SK-N-SH (cell line): Measurements from ENCODE around the gene BEGAIN. TPM values are rescaled to one million over a fixed set of nuclear protein-coding genes. Genes with fewer than 3 reads are reported as not detected.

Experiments used
- CTCF ChIA-PET: fragments of 300-600, 350-600 bp; formaldehyde crosslinking; extraction: SDS; loops from one replicate; lab custom pipeline; 2021; lab: Yijun Ruan, JAX
- POLR2A ChIA-PET: fragments of 350-600 bp; sonication (Branson Sonifier 250); formaldehyde crosslinking; extraction: SDS; loops from one replicate; lab custom pipeline; 2020; ENCODE audit warnings: antibody characterized with exemption, inconsistent platforms; lab: Yijun Ruan, JAX
- DNase-seq: peaks from one replicate; pipeline ENCODE4 v3.0.0; 2012
- H2AFZ ChIP-seq: fragments of 200-600 bp; sonication (generic); 2 replicates; pipeline ENCODE4 v1.8.1; 2016; ENCODE audit warnings: antibody characterized with exemption, mild to moderate bottlenecking, low read depth
- H3F3A ChIP-seq: fragments of 200-600 bp; sonication (generic); replicated peaks from 2 replicates; pipeline ENCODE3; 2016; ENCODE audit warnings: antibody characterized with exemption, mild to moderate bottlenecking; ENCODE audit not compliant: insufficient read depth
- H3K27ac ChIP-seq, 2 experiments: fragments of 200-500 bp in 1 of 2; fragments of 200-600 bp in 1 of 2; sonication (Bioruptor generic) in 1 of 2; sonication (generic), shearing (Covaris generic) in 1 of 2; 2 replicates each; pipeline versions ENCODE4 v1.5.1 to v1.6.1; 2014 to 2016; ENCODE audit warnings: low read depth in 2 of 2, inconsistent platforms in 1 of 2, low read length in 1 of 2, mild to moderate bottlenecking in 1 of 2, mixed read lengths in 1 of 2
- H3K27me3 ChIP-seq: fragments of 200-600 bp; sonication (generic), shearing (Covaris generic); 2 replicates; pipeline ENCODE4 v1.6.1; 2016; ENCODE audit warnings: mixed run types; ENCODE audit not compliant: insufficient read depth
- H3K36me3 ChIP-seq, 2 experiments: fragments of 200-500 bp in 1 of 2; fragments of 200-600 bp in 1 of 2; sonication (Bioruptor generic) in 1 of 2; sonication (generic) in 1 of 2; replicated peaks in 1 of 2; 2 replicates each; pipeline versions ENCODE3 to v1.5.1; 2014 to 2016; ENCODE audit warnings: low read length in 1 of 2, mild to moderate bottlenecking in 1 of 2; ENCODE audit not compliant: insufficient read depth in 2 of 2, control insufficient read depth in 1 of 2
- H3K4me1 ChIP-seq, 2 experiments: fragments of 200-500 bp in 1 of 2; fragments of 200-600 bp in 1 of 2; sonication (Bioruptor generic) in 1 of 2; sonication (generic), shearing (Covaris generic) in 1 of 2; 2 replicates each; pipeline versions ENCODE4 v1.5.1 to v1.6.1; 2014 to 2016; ENCODE audit warnings: low read depth in 1 of 2, low read length in 1 of 2, mixed run types in 1 of 2; ENCODE audit not compliant: insufficient read depth in 2 of 2, control insufficient read depth in 1 of 2
- H3K4me2 ChIP-seq: fragments of 200-600 bp; sonication (generic), shearing (Covaris generic); 2 replicates; pipeline ENCODE4 v1.6.1; 2017; ENCODE audit warnings: mixed run types
- H3K4me3 ChIP-seq, 2 experiments: fragments of 200-500 bp in 1 of 2; fragments of 200-600 bp in 1 of 2; sonication (Bioruptor generic) in 1 of 2; sonication (generic), shearing (Covaris generic) in 1 of 2; 2 replicates each; pipeline versions ENCODE4 v1.5.1 to v1.8.1; 2014 to 2016; ENCODE audit warnings: low read depth in 2 of 2, inconsistent platforms in 1 of 2, low read length in 1 of 2, mild to moderate bottlenecking in 1 of 2, mixed read lengths in 1 of 2, moderate library complexity in 1 of 2
- H3K79me2 ChIP-seq: fragments of 200-600 bp; sonication (generic); 2 replicates; pipeline ENCODE4 v1.8.1; 2017; ENCODE audit warnings: mild to moderate bottlenecking; ENCODE audit not compliant: insufficient read depth
- H3K9ac ChIP-seq: fragments of 200-600 bp; sonication (generic); 2 replicates; pipeline ENCODE4 v1.6.1; 2017; ENCODE audit warnings: mixed run types
- H3K9me2 ChIP-seq: fragments of 200-600 bp; sonication (generic); 2 replicates; pipeline ENCODE4 v1.6.1; 2017; ENCODE audit warnings: mixed run types
- H3K9me3 ChIP-seq: fragments of 200-600 bp; sonication (generic); 2 replicates; pipeline ENCODE4 v1.6.1; 2017; ENCODE audit warnings: mixed run types, mild to moderate bottlenecking, moderate library complexity
- H4K20me1 ChIP-seq: fragments of 200-600 bp; sonication (generic); 2 replicates; pipeline ENCODE4 v1.6.1; 2017; ENCODE audit warnings: mild to moderate bottlenecking, mixed run types; ENCODE audit not compliant: insufficient read depth
- CHD2 ChIP-seq: fragments of 150-350 bp; IDR thresholded peaks from 2 replicates; pipeline ENCODE4 v1.6.1; 2018; ENCODE audit warnings: low read length; ENCODE audit not compliant: partially characterized antibody
- EP300 ChIP-seq, 2 experiments: IDR thresholded peaks; 2 replicates each; pipeline versions ENCODE4 v1.4.0 to v1.6.1; 2012; ENCODE audit warnings: borderline replicate concordance in 1 of 2, low read depth in 1 of 2, low read length in 1 of 2
- GABPA ChIP-seq: IDR thresholded peaks from 2 replicates; pipeline ENCODE4 v1.4.0; 2012; ENCODE audit warnings: low read depth, mild to moderate bottlenecking
- MEF2A ChIP-seq: IDR thresholded peaks from 2 replicates; pipeline ENCODE4 v1.4.0; 2012; ENCODE audit warnings: low read depth, borderline replicate concordance
- POLR2AphosphoS5 ChIP-seq: IDR thresholded peaks from 2 replicates; pipeline ENCODE4 v1.6.1; 2012; ENCODE audit warnings: low read depth, low read length
- RAD21 ChIP-seq: IDR thresholded peaks from 2 replicates; pipeline ENCODE4 v1.6.1; 2012; ENCODE audit warnings: mild to moderate bottlenecking, low read length
- RFX5 ChIP-seq: IDR thresholded peaks from 2 replicates; pipeline ENCODE4 v1.6.1; 2012; ENCODE audit warnings: mild to moderate bottlenecking, improper control_type of control experiment, low read length
- SIN3A ChIP-seq: IDR thresholded peaks from 2 replicates; pipeline ENCODE4 v1.6.1; 2012; ENCODE audit warnings: low read depth, mild to moderate bottlenecking, low read length, moderate library complexity, borderline replicate concordance
- TCF12 ChIP-seq: IDR thresholded peaks from 2 replicates; pipeline ENCODE4 v1.4.0; 2012
- TEAD4 ChIP-seq: IDR thresholded peaks from 2 replicates; pipeline ENCODE4 v1.4.0; 2012; ENCODE audit warnings: mild to moderate bottlenecking, borderline replicate concordance; ENCODE audit not compliant: insufficient read depth
- USF2 ChIP-seq: fragments of 150-350 bp; IDR thresholded peaks from 2 replicates; pipeline ENCODE4 v1.6.1; 2017; ENCODE audit warnings: antibody characterized with exemption, low read length, low read depth, borderline replicate concordance
- WGBS: methylation state at CpG from one replicate; pipeline ENCODE4 v1.1.6; 2017; ENCODE audit warnings: low lambda C conversion rate; 5-methylcytosine and 5-hydroxymethylcytosine counted together
- polyA plus RNA-seq, 3 experiments: library from polyadenylated mRNA; depleted of rRNA; stranded (reverse); fragments of >200 nt; gene quantifications; 2 replicates each; pipeline ENCODE4 v1.2.3, GENCODE V29; 2012
- TF ChIP-seq, protein P1 (sequence below): fragments of 150-350 bp; IDR thresholded peaks from 2 replicates; pipeline ENCODE4 v1.6.1; 2016; ENCODE audit warnings: mild to moderate bottlenecking, low read depth, low read length
- TF ChIP-seq, protein P2 (sequence below): IDR thresholded peaks from 2 replicates; pipeline ENCODE4 v1.4.0; 2012; ENCODE audit warnings: low read depth, borderline replicate concordance

BEGAIN gene
- polyA plus RNA-seq, 1 of the 3 experiments (the other 2 are of a cell fraction): 4.2 TPM

DNA sequence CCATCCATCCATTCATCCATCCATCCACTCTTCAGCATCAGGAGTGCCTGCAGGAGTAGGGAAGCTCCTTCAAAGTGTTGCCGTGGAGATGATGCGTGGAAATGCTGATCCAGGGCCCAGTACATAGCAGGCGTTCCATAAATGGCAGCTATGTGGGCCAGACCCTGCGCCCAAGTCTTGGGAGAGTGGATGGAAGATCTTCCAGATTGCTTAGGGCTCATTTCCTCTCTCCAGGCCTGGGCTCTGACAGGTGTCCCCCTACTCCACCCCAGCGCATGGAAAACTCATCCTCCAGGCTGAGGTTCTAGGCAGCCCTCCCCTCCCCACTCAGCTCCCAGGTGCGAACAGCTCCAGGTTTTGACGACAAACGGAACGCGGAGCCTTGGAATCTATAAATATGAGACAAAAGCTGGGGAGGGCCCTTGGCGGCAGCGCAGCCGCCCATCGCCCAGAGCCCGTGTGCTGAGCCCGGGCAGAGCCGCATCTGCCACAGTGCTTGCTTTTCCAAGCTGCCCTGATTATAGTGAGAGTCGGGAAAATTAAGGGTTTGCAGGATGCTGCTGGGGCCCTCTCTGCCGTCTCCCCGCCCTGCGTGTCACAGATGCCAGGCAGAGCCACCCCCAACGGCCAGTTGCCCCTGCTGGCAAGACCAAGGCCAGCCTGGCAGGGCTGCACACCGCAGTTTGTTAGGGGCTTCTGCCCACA, 1.6 kb downstream of the BEGAIN start:
- ChIA-PET CTCF (interaction anchor here (1.4 kb wide), 1 partner anchor 92 kb away, joined by 4 read pairs; no protein-coding TSS in a partner anchor), POLR2A (interaction anchor here (1.0 to 2.1 kb wide), 3 partner anchors 9 to 93 kb away, joined by 3 to 7 read pairs (median 3); no protein-coding TSS in a partner anchor)
- no peak for DNase-seq
- 95% methylated on average over 11 of the region's 23 CpGs for WGBS
- Histone ChIP-seq H4K20me1 (no peaks in the 10 kb centered on the region), H3K27ac (peak overlapping the region in 1 of 2 experiments; percentile 91; a peak in 2 of 4 replicates), H3F3A (no peaks in the 10 kb centered on the region), H3K9ac (no peak overlapping the region), H3K36me3 (no peaks in the 10 kb centered on the region), H3K9me2 (no peaks in the 10 kb centered on the region), H3K9me3 (no peaks in the 10 kb centered on the region), H3K4me2 (peak overlapping the region; percentile 84; the same call in 1 of the 2 replicates), H3K4me1 (peaks cover 4 to 55% of the 10 kb centered on the region in 2 experiments; a peak in 3 of 4 replicates), H3K79me2 (no peaks in the 10 kb centered on the region), H3K27me3 (peaks cover 4% of the 10 kb centered on the region; the same call in 1 of the 2 replicates), H3K4me3 (peak overlapping the region in 1 of 2 experiments; percentile 61; a peak in 2 of 4 replicates), H2AFZ (no peak overlapping the region)
- TF ChIP-seq RFX5 (no peak), TCF12 (no peak), EP300 (IDR thresholded peaks at IDR 0.05; ENCODE audit: borderline replicate concordance in 1 of 2, low read depth in 1 of 2, low read length in 1 of 2) (no peak), POLR2AphosphoS5 (no peak), USF2 (no peak), TEAD4 (no peak), MEF2A (no peak), SIN3A (no peak), RAD21 (no peak), CHD2 (no peak), GABPA (no peak)
- TF ChIP-seq, protein P1, sequence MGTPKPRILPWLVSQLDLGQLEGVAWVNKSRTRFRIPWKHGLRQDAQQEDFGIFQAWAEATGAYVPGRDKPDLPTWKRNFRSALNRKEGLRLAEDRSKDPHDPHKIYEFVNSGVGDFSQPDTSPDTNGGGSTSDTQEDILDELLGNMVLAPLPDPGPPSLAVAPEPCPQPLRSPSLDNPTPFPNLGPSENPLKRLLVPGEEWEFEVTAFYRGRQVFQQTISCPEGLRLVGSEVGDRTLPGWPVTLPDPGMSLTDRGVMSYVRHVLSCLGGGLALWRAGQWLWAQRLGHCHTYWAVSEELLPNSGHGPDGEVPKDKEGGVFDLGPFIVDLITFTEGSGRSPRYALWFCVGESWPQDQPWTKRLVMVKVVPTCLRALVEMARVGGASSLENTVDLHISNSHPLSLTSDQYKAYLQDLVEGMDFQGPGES: no peak
- TF ChIP-seq, protein P2, sequence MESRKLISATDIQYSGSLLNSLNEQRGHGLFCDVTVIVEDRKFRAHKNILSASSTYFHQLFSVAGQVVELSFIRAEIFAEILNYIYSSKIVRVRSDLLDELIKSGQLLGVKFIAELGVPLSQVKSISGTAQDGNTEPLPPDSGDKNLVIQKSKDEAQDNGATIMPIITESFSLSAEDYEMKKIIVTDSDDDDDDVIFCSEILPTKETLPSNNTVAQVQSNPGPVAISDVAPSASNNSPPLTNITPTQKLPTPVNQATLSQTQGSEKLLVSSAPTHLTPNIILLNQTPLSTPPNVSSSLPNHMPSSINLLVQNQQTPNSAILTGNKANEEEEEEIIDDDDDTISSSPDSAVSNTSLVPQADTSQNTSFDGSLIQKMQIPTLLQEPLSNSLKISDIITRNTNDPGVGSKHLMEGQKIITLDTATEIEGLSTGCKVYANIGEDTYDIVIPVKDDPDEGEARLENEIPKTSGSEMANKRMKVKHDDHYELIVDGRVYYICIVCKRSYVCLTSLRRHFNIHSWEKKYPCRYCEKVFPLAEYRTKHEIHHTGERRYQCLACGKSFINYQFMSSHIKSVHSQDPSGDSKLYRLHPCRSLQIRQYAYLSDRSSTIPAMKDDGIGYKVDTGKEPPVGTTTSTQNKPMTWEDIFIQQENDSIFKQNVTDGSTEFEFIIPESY: no peak
